H9 (cell line): ENCODE results near the gene PPARG. TPM values are rescaled to one million over a fixed set of nuclear protein-coding genes. Genes with fewer than 3 reads are reported as not detected.

Experiments used
- DNase-seq: peaks from one replicate; pipeline ENCODE4 v3.0.0-alpha.2; 2017
- H2AFZ ChIP-seq: one replicate; pipeline ENCODE4 v1.6.1; 2013; ENCODE audit warnings: mild to moderate bottlenecking, low read length, control low read depth, moderate library complexity
- H2AK5ac ChIP-seq: 2 replicates; pipeline ENCODE4 v1.6.1; 2013; ENCODE audit warnings: low read length, control low read depth, mixed read lengths; ENCODE audit not compliant: insufficient read length
- H2BK120ac ChIP-seq: one replicate; pipeline ENCODE4 v1.6.1; 2013; ENCODE audit warnings: low read depth, mild to moderate bottlenecking, low read length, control low read depth, inconsistent platforms; ENCODE audit not compliant: poor library complexity, severe bottlenecking
- H2BK12ac ChIP-seq: 2 replicates; pipeline ENCODE4 v1.6.1; 2013; ENCODE audit warnings: low read length, control low read depth, mixed read lengths, low read depth; ENCODE audit not compliant: insufficient read length
- H2BK15ac ChIP-seq: 2 replicates; pipeline ENCODE4 v1.6.1; 2013; ENCODE audit warnings: low read depth, low read length, control low read depth
- H2BK20ac ChIP-seq: one replicate; pipeline ENCODE4 v1.6.1; 2013; ENCODE audit warnings: low read depth, mild to moderate bottlenecking, low read length, control low read depth, inconsistent platforms; ENCODE audit not compliant: poor library complexity, severe bottlenecking
- H2BK5ac ChIP-seq: 2 replicates; pipeline ENCODE4 v1.6.1; 2013; ENCODE audit warnings: low read length, control low read depth, mixed read lengths; ENCODE audit not compliant: insufficient read length
- H3K14ac ChIP-seq: 2 replicates; pipeline ENCODE4 v1.6.1; 2013; ENCODE audit warnings: low read length, control low read depth; ENCODE audit not compliant: insufficient read depth
- H3K18ac ChIP-seq: 2 replicates; pipeline ENCODE4 v1.6.1; 2013; ENCODE audit warnings: low read depth, mild to moderate bottlenecking, mixed read lengths, low read length, control low read depth; ENCODE audit not compliant: insufficient read length
- H3K23ac ChIP-seq: 2 replicates; pipeline ENCODE4 v1.6.1; 2013; ENCODE audit warnings: low read length, control low read depth, mixed read lengths, low read depth; ENCODE audit not compliant: insufficient read length
- H3K23me2 ChIP-seq: 2 replicates; pipeline ENCODE4 v1.6.1; 2013; ENCODE audit warnings: low read depth, mild to moderate bottlenecking, mixed read lengths, low read length, control low read depth; ENCODE audit not compliant: insufficient read length, poor library complexity, severe bottlenecking
- H3K27ac ChIP-seq: 2 replicates; pipeline ENCODE4 v1.5.1; 2013; ENCODE audit warnings: low read length, control low read depth, mixed read lengths, low read depth; ENCODE audit not compliant: insufficient read length
- H3K27me3 ChIP-seq: 2 replicates; pipeline ENCODE4 v1.6.1; 2013; ENCODE audit warnings: low read length, control low read depth, inconsistent platforms; ENCODE audit not compliant: insufficient read depth
- H3K4ac ChIP-seq: 2 replicates; pipeline ENCODE4 v1.6.1; 2013; ENCODE audit warnings: low read depth, mild to moderate bottlenecking, control low read depth, inconsistent platforms, low read length, moderate library complexity
- H3K4me1 ChIP-seq: 2 replicates; pipeline ENCODE4 v1.6.1; 2013; ENCODE audit warnings: low read length, control low read depth, inconsistent platforms; ENCODE audit not compliant: insufficient read depth
- H3K4me2 ChIP-seq: 2 replicates; pipeline ENCODE4 v1.6.1; 2013; ENCODE audit warnings: low read length, control low read depth, mixed read lengths; ENCODE audit not compliant: insufficient read length, insufficient read depth
- H3K56ac ChIP-seq: 2 replicates; pipeline ENCODE4 v1.6.1; 2013; ENCODE audit warnings: low read depth, mild to moderate bottlenecking, mixed read lengths, low read length, control low read depth; ENCODE audit not compliant: insufficient read length
- H3K79me1 ChIP-seq: 2 replicates; pipeline ENCODE4 v1.6.1; 2013; ENCODE audit warnings: low read depth, mild to moderate bottlenecking, moderate library complexity, low read length, control low read depth, inconsistent platforms; ENCODE audit not compliant: insufficient read depth, poor library complexity, severe bottlenecking
- H3K79me2 ChIP-seq: 2 replicates; pipeline ENCODE4 v1.6.1; 2013; ENCODE audit warnings: low read length, control low read depth, inconsistent platforms; ENCODE audit not compliant: insufficient read depth
- H3K9ac ChIP-seq: 2 replicates; pipeline ENCODE4 v1.6.1; 2013; ENCODE audit warnings: low read length, control low read depth, mixed read lengths; ENCODE audit not compliant: insufficient read length; ENCODE audit errors: extremely low read depth
- H3K9me3 ChIP-seq: one replicate; pipeline ENCODE4 v1.6.1; 2013; ENCODE audit warnings: low read depth, low read length, inconsistent platforms; ENCODE audit not compliant: control insufficient read depth
- H3T11ph ChIP-seq: one replicate; pipeline ENCODE4 v1.6.1; 2013; ENCODE audit warnings: mild to moderate bottlenecking, low read length, control low read depth, inconsistent platforms
- H4K20me1 ChIP-seq: one replicate; pipeline ENCODE4 v1.6.1; 2013; ENCODE audit not compliant: control insufficient read depth, insufficient read length, insufficient read depth
- H4K5ac ChIP-seq: 2 replicates; pipeline ENCODE4 v1.6.1; 2013; ENCODE audit warnings: low read depth, mild to moderate bottlenecking, mixed read lengths, low read length, control low read depth; ENCODE audit not compliant: insufficient read length
- H4K8ac ChIP-seq: replicated peaks from 2 replicates; pipeline ENCODE4 v1.6.1; 2013; ENCODE audit warnings: low read length, control low read depth, mixed read lengths, low read depth; ENCODE audit not compliant: insufficient read length
- H4K91ac ChIP-seq: 2 replicates; pipeline ENCODE4 v1.6.1; 2013; ENCODE audit warnings: low read depth, mild to moderate bottlenecking, moderate library complexity, mixed read lengths, low read length, control low read depth; ENCODE audit not compliant: insufficient read length
- H3K27ac Mint-ChIP-seq, 3 experiments: 2 replicates in 2 of 3; 3 replicates in 1 of 3; pipeline ENCODE4 v1.8.0; 2020 to 2021; ENCODE audit warnings: mixed read lengths in 3 of 3, mild to moderate bottlenecking in 1 of 3, moderate library complexity in 1 of 3
- H3K27me3 Mint-ChIP-seq: 2 replicates; pipeline ENCODE4 v1.8.0; 2021; ENCODE audit warnings: low read depth, mild to moderate bottlenecking, moderate library complexity, mixed read lengths
- H3K36me3 Mint-ChIP-seq, 3 experiments: 2 replicates in 2 of 3; 3 replicates in 1 of 3; pipeline ENCODE4 v1.8.0; 2020 to 2021; ENCODE audit warnings: low read depth in 3 of 3, mixed read lengths in 3 of 3; ENCODE audit not compliant: insufficient read depth in 1 of 3
- H3K4me1 Mint-ChIP-seq, 2 experiments: 2 replicates each; pipeline ENCODE4 v1.8.0; 2020; ENCODE audit warnings: mixed read lengths in 2 of 2
- H3K4me3 Mint-ChIP-seq, 2 experiments: 2 replicates in 1 of 2; 3 replicates in 1 of 2; pipeline ENCODE4 v1.8.0; 2020 to 2021; ENCODE audit warnings: mild to moderate bottlenecking in 2 of 2, mixed read lengths in 2 of 2, moderate library complexity in 1 of 2
- H3K9me3 Mint-ChIP-seq, 2 experiments: 2 replicates in 1 of 2; 3 replicates in 1 of 2; pipeline ENCODE4 v1.8.0; 2020; ENCODE audit warnings: mild to moderate bottlenecking in 2 of 2, mixed read lengths in 2 of 2, moderate library complexity in 1 of 2
- CTCF ChIP-seq: fragments of 200-600 bp; sonication (generic); conservative IDR thresholded peaks from 3 replicates; pipeline ENCODE4 v1.8.0; 2021; ENCODE audit warnings: antibody characterized with exemption, mild to moderate bottlenecking
- WGBS: extraction: QIAGEN DNeasy Blood & Tissue Kit; methylation state at CpG from one replicate; pipeline ENCODE4 v1.1.7; 2013; ENCODE audit warnings: missing lambda C conversion rate, low lambda C conversion rate, mixed read lengths; ENCODE audit not compliant: insufficient read length; ENCODE audit errors: extremely low coverage; 5-methylcytosine and 5-hydroxymethylcytosine counted together
- total RNA-seq: library from RNA; stranded (reverse); gene quantifications from 2 replicates; pipeline ENCODE4 v1.2.1, GENCODE V29; 2021

The PPARG gene
- total RNA-seq, 1 experiment from 2014 or later, result 0.42 TPM

- Mint-ChIP-seq H3K4me3 (no peak overlapping the region), H3K36me3 (no peaks in the 10 kb centered on the region), H3K27me3 (peaks cover under 1% of the 10 kb centered on the region; the same call in 1 of the 2 replicates), H3K9me3 (no peaks in the 10 kb centered on the region), H3K4me1 (peaks cover 3 to 7% of the 10 kb centered on the region in 2 experiments; a peak in 1 of 4 replicates), H3K27ac (no peak overlapping the region; a peak in 1 of 7 replicates)
- WGBS, result no CpG with 5 or more reads among the region's 4 CpGs
- Histone ChIP-seq H3K18ac (no peak overlapping the region), H2BK15ac (no peak overlapping the region), H4K20me1 (peaks cover 2% of the 10 kb centered on the region), H3K27ac (no peak overlapping the region), H2BK20ac (no peak overlapping the region), H4K5ac (no peak overlapping the region), H3K9ac (no peak overlapping the region), H3K14ac (no peak overlapping the region), H3K23ac (no peak overlapping the region), H4K91ac (no peak overlapping the region), H2BK5ac (no peak overlapping the region), H3K4me1 (peaks cover 3% of the 10 kb centered on the region; the same call in 1 of the 2 replicates), H3K4ac (no peak overlapping the region), H2AFZ (no peak overlapping the region), H3K79me2 (no peaks in the 10 kb centered on the region), H3K56ac (no peak overlapping the region), H3K79me1 (no peaks in the 10 kb centered on the region), H3K23me2 (no peaks in the 10 kb centered on the region), H3K27me3 (no peaks in the 10 kb centered on the region), H2BK120ac (no peak overlapping the region), H4K8ac (no peak overlapping the region), H3K9me3 (no peaks in the 10 kb centered on the region), H2BK12ac (no peak overlapping the region), H3T11ph (no peak overlapping the region), H2AK5ac (no peak overlapping the region), H3K4me2 (no peak overlapping the region)
- DNase-seq, result no peak
- no peak for TF ChIP-seq CTCF
Measured at GRCh38 chr3:12415014-12415680, 126.3 kb downstream of the PPARG start.
